ENCODE measurements around the gene SWT1. TPM values are rescaled to one million over a fixed set of nuclear protein-coding genes. Genes with fewer than 3 reads are reported as not detected.

SWT1 gene
- total and polyA plus RNA-seq, 9 of the 15 experiments (the other 6 are each of a cell fraction or from before 2014, with no cell fraction given): 1.5 to 3.4 (median 2.3) TPM

DNA sequence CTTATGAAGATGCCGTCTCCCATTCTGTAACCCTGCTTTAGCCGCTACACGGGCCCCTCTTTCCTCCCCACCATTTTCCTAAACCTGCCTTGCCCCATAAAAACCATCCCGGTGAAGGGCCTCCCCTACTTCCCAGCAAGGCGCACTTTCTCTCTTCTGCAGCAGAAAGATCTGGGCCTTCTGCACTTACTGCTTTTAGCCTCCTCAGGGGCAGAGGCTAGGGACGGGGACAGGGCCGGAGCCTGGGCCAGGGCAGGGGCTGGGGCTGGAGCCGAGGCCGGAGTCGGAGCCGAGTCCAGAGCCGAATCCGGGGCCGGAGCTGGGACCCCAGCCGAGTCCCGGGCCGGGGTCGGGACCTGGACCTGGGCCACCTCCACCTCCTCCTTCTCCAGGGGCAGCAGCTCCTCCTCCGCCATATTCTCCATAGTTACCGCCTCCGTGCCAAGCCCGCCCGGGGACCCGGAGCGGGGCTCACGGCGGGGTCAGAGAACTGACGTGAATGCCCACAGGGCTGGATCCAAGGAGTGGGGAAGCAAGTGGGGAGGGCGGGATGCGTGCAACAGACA is 596 bp upstream of the SWT1 start:
- Histone ChIP-seq H3K79me2 (ENCODE audit: control insufficient read depth, insufficient read depth, low read length) (peaks cover 41% of the 10 kb centered on the region), H3K27me3 (ENCODE audit: control insufficient read depth in 2 of 2, insufficient read depth in 2 of 2, low read length in 2 of 2) (no peaks in the 10 kb centered on the region), H4K20me1 (replicated peaks; ENCODE audit: control insufficient read depth, insufficient read depth, low read length) (no peaks in the 10 kb centered on the region), H3K27ac (ENCODE audit: extremely low read depth, low read depth, low read length) (peak overlapping the region; percentile 88), H3K9ac (ENCODE audit: insufficient read depth in 1 of 2, low read depth in 2 of 2, low read length in 2 of 2) (peak overlapping the region; percentile 89 to 98), H3K9me1 (ENCODE audit: control insufficient read depth, insufficient read depth, low read length) (no peaks in the 10 kb centered on the region), H3K9me3 (replicated peaks; ENCODE audit: control insufficient read depth, insufficient read depth, low read depth, low read length) (no peaks in the 10 kb centered on the region), H3K4me2 (ENCODE audit: insufficient read depth, low read length) (peak overlapping the region; percentile 95), H2AFZ (ENCODE audit: low read depth, low read length) (peak overlapping the region; percentile 92), H3K4me1 (replicated peaks in 1 of 2; ENCODE audit: control insufficient read depth in 2 of 2, insufficient read depth in 2 of 2, low read length in 2 of 2) (peaks cover 10 to 29% of the 10 kb centered on the region in 2 experiments; a peak in 3 of 5 replicates), H3K4me3 (peak overlapping the region; percentile 87), H3K36me3 (ENCODE audit: control insufficient read depth, insufficient read depth, low read length) (peaks cover 3% of the 10 kb centered on the region; the same call in 2 of the 3 replicates)
- TSS peak; percentile 83 for BruUV-seq (replicated peaks)
- ATAC-seq: peak; percentile 62
- WGBS (ENCODE audit: insufficient coverage, low coverage, missing lambda C conversion rate): under 1% methylated on average over 30 of the region's 30 CpGs
- intact Hi-C loops (cut with micrococcal nuclease) (loop anchor here (5.0 kb wide), 1 partner anchor 399 kb away; no protein-coding TSS in a partner anchor), in situ Hi-C loops (cut with MboI) (no loop called here)
- DNase-seq (ENCODE audit: extremely low read depth in 1 of 4, low spot score in 3 of 4): peak in 2 of 4 experiments; percentile 25 to 49
- POLR2A ChIA-PET: interaction anchor here (0.5 to 1.7 kb wide), 6 partner anchors 9 to 1039 kb away, joined by 3 to 4 read pairs (median 3); no protein-coding TSS in a partner anchor
- no peak for FAIRE-seq
- CTCF ChIA-PET (ENCODE audit: low intra/inter-chr PET ratio): interaction anchor here (0.8 kb wide), 1 partner anchor 175 kb away, joined by 3 read pairs; no protein-coding TSS in a partner anchor
- TF ChIP-seq FOXP4 (CRISPR knock-in tag; IDR thresholded peaks at IDR 0.05; ENCODE audit: borderline replicate concordance) (peak; percentile 80; the same call in 1 of the 2 replicates), E2F5 (CRISPR knock-in tag; IDR thresholded peaks at IDR 0.05) (0 out of 2 replicates have a peak, but pooled peaks have one; percentile 3), HDAC1 (IDR thresholded peaks at IDR 0.05) (peak in 1 of 2 experiments; percentile 19; a peak in 1 of 4 replicates)
- TF ChIP-seq, protein P1, sequence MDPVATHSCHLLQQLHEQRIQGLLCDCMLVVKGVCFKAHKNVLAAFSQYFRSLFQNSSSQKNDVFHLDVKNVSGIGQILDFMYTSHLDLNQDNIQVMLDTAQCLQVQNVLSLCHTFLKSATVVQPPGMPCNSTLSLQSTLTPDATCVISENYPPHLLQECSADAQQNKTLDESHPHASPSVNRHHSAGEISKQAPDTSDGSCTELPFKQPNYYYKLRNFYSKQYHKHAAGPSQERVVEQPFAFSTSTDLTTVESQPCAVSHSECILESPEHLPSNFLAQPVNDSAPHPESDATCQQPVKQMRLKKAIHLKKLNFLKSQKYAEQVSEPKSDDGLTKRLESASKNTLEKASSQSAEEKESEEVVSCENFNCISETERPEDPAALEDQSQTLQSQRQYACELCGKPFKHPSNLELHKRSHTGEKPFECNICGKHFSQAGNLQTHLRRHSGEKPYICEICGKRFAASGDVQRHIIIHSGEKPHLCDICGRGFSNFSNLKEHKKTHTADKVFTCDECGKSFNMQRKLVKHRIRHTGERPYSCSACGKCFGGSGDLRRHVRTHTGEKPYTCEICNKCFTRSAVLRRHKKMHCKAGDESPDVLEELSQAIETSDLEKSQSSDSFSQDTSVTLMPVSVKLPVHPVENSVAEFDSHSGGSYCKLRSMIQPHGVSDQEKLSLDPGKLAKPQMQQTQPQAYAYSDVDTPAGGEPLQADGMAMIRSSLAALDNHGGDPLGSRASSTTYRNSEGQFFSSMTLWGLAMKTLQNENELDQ (CRISPR knock-in tag; IDR thresholded peaks at IDR 0.05; ENCODE audit: borderline replicate concordance): no peak
- TF ChIP-seq, protein P2, sequence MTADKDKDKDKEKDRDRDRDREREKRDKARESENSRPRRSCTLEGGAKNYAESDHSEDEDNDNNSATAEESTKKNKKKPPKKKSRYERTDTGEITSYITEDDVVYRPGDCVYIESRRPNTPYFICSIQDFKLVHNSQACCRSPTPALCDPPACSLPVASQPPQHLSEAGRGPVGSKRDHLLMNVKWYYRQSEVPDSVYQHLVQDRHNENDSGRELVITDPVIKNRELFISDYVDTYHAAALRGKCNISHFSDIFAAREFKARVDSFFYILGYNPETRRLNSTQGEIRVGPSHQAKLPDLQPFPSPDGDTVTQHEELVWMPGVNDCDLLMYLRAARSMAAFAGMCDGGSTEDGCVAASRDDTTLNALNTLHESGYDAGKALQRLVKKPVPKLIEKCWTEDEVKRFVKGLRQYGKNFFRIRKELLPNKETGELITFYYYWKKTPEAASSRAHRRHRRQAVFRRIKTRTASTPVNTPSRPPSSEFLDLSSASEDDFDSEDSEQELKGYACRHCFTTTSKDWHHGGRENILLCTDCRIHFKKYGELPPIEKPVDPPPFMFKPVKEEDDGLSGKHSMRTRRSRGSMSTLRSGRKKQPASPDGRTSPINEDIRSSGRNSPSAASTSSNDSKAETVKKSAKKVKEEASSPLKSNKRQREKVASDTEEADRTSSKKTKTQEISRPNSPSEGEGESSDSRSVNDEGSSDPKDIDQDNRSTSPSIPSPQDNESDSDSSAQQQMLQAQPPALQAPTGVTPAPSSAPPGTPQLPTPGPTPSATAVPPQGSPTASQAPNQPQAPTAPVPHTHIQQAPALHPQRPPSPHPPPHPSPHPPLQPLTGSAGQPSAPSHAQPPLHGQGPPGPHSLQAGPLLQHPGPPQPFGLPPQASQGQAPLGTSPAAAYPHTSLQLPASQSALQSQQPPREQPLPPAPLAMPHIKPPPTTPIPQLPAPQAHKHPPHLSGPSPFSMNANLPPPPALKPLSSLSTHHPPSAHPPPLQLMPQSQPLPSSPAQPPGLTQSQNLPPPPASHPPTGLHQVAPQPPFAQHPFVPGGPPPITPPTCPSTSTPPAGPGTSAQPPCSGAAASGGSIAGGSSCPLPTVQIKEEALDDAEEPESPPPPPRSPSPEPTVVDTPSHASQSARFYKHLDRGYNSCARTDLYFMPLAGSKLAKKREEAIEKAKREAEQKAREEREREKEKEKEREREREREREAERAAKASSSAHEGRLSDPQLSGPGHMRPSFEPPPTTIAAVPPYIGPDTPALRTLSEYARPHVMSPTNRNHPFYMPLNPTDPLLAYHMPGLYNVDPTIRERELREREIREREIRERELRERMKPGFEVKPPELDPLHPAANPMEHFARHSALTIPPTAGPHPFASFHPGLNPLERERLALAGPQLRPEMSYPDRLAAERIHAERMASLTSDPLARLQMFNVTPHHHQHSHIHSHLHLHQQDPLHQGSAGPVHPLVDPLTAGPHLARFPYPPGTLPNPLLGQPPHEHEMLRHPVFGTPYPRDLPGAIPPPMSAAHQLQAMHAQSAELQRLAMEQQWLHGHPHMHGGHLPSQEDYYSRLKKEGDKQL (CRISPR knock-in tag; IDR thresholded peaks at IDR 0.05; ENCODE audit: borderline replicate concordance): 0 out of 2 replicates have a peak, but pooled peaks have one; percentile 17
